MM.1S (cell line): ENCODE measurements around the gene ADGRD2.

Experiments used
- DNase-seq: peaks from one replicate; pipeline ENCODE4 v3.0.0-alpha.2; 2015
- H2AFZ ChIP-seq: fragments of 300-600 bp; sonication (generic); 2 replicates; pipeline ENCODE4 v1.6.0; 2016; ENCODE audit warnings: antibody characterized with exemption, low read length
- H3F3A ChIP-seq: fragments of 300-600 bp; sonication (generic); 2 replicates; pipeline ENCODE4 v1.6.1; 2016; ENCODE audit warnings: mild to moderate bottlenecking, antibody characterized with exemption, low read length, moderate library complexity, mixed read lengths; ENCODE audit not compliant: insufficient read depth
- H3K27ac ChIP-seq: fragments of 300-600 bp; sonication (generic); 2 replicates; pipeline ENCODE4 v1.5.1; 2016; ENCODE audit warnings: mild to moderate bottlenecking, low read length
- H3K27me3 ChIP-seq: fragments of 300-600 bp; sonication (generic); replicated peaks from 2 replicates; pipeline ENCODE4 v1.6.0; 2016; ENCODE audit warnings: low read length; ENCODE audit not compliant: insufficient read depth
- H3K36me3 ChIP-seq: fragments of 300-600 bp; sonication (generic); replicated peaks from 2 replicates; pipeline ENCODE4 v1.6.1; 2016; ENCODE audit warnings: mild to moderate bottlenecking, low read length, mixed read lengths; ENCODE audit not compliant: insufficient read depth
- H3K4me1 ChIP-seq: fragments of 300-600 bp; sonication (generic); 2 replicates; pipeline ENCODE4 v1.6.1; 2016; ENCODE audit warnings: low read length, mixed read lengths
- H3K4me2 ChIP-seq: fragments of 300-600 bp; sonication (generic); 2 replicates; pipeline ENCODE4 v1.6.0; 2016; ENCODE audit warnings: low read depth, low read length
- H3K4me3 ChIP-seq: fragments of 300-600 bp; sonication (generic); 2 replicates; pipeline ENCODE4 v1.5.1; 2016; ENCODE audit warnings: low read length, mixed read lengths
- H3K79me2 ChIP-seq: fragments of 300-600 bp; sonication (generic); 2 replicates; pipeline ENCODE4 v1.6.1; 2016; ENCODE audit warnings: mixed run types, low read length, mixed read lengths
- H3K9ac ChIP-seq: fragments of 300-600 bp; sonication (generic); 2 replicates; pipeline ENCODE4 v1.6.1; 2016; ENCODE audit warnings: low read length, mixed read lengths
- H3K9me2 ChIP-seq: fragments of 300-600 bp; sonication (generic); replicated peaks from 2 replicates; pipeline ENCODE4 v1.6.1; 2016; ENCODE audit warnings: mild to moderate bottlenecking, low read length, mixed read lengths; ENCODE audit not compliant: insufficient read depth
- H3K9me3 ChIP-seq: fragments of 300-600 bp; sonication (generic); replicated peaks from 2 replicates; pipeline ENCODE4 v1.6.1; 2016; ENCODE audit warnings: mild to moderate bottlenecking, low read length, mixed read lengths; ENCODE audit not compliant: insufficient read depth
- H4K20me1 ChIP-seq: fragments of 300-600 bp; sonication (generic); 2 replicates; pipeline ENCODE4 v1.6.1; 2016; ENCODE audit warnings: mild to moderate bottlenecking, low read length, moderate library complexity, mixed read lengths; ENCODE audit not compliant: insufficient read depth
- CTCF ChIP-seq: fragments of 300-600 bp; sonication (generic); IDR thresholded peaks from 2 replicates; pipeline ENCODE4 v1.5.1; 2016; ENCODE audit warnings: antibody characterized with exemption, low read length, mixed read lengths
- EZH2 ChIP-seq: fragments of 300-600 bp; sonication (generic); optimal IDR thresholded peaks from 2 replicates; pipeline ENCODE3; 2017; ENCODE audit warnings: low read depth, mild to moderate bottlenecking, antibody characterized with exemption, low read length, mixed read lengths
- EZH2phosphoT487 ChIP-seq: fragments of 300-600 bp; sonication (generic); IDR thresholded peaks from 2 replicates; pipeline ENCODE4 v1.6.1; 2018; ENCODE audit warnings: antibody characterized with exemption, low read length

ADGRD2 gene

GRCh38 chr9:124526174-124526573 lies 75.9 kb downstream of the ADGRD2 start:
- Histone ChIP-seq H3F3A (no peaks in the 10 kb centered on the region), H3K79me2 (no peaks in the 10 kb centered on the region), H3K4me2 (no peak overlapping the region), H3K4me3 (no peak overlapping the region), H3K36me3 (no peaks in the 10 kb centered on the region), H3K27ac (no peak overlapping the region), H3K9me2 (no peaks in the 10 kb centered on the region), H3K27me3 (no peaks in the 10 kb centered on the region), H3K4me1 (no peaks in the 10 kb centered on the region), H4K20me1 (no peaks in the 10 kb centered on the region), H3K9me3 (no peaks in the 10 kb centered on the region), H2AFZ (no peak overlapping the region), H3K9ac (no peak overlapping the region)
- DNase-seq, result no peak
- no peak for TF ChIP-seq CTCF

DNA sequence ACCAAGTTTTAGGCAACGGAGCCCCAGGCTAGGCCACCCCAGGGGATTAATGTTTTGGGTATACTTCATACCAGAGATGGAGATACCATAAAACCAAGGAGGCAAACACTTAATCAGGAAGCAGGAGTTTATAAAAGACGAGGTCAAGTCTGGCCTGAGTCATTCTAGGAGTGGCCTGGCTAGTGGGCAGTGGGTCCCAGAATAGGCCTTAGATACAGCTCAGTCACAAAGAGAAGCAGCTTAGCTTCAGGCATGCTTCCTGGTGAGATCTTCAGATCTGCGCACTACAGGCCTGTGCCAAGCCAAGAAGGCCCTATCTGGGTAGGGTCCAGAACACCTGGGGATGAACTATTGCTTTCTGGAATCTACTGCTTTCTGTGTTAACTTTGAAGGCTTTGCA lies 77.5 kb downstream of the ADGRD2 start:
- Histone ChIP-seq H3K27ac (no peak overlapping the region), H3K9me3 (no peaks in the 10 kb centered on the region), H3K4me1 (no peaks in the 10 kb centered on the region), H3K4me3 (no peak overlapping the region), H3K79me2 (no peaks in the 10 kb centered on the region), H2AFZ (no peak overlapping the region), H3K4me2 (no peak overlapping the region), H4K20me1 (no peaks in the 10 kb centered on the region), H3K9ac (no peak overlapping the region), H3K36me3 (no peaks in the 10 kb centered on the region), H3K9me2 (no peaks in the 10 kb centered on the region), H3F3A (no peaks in the 10 kb centered on the region), H3K27me3 (no peaks in the 10 kb centered on the region)
- TF ChIP-seq EZH2phosphoT487 (no peak), EZH2 (no peak), CTCF (no peak)
- DNase-seq, result no peak
